Measurements from ENCODE around the gene ERVW-1.

ERVW-1 gene

DNA sequence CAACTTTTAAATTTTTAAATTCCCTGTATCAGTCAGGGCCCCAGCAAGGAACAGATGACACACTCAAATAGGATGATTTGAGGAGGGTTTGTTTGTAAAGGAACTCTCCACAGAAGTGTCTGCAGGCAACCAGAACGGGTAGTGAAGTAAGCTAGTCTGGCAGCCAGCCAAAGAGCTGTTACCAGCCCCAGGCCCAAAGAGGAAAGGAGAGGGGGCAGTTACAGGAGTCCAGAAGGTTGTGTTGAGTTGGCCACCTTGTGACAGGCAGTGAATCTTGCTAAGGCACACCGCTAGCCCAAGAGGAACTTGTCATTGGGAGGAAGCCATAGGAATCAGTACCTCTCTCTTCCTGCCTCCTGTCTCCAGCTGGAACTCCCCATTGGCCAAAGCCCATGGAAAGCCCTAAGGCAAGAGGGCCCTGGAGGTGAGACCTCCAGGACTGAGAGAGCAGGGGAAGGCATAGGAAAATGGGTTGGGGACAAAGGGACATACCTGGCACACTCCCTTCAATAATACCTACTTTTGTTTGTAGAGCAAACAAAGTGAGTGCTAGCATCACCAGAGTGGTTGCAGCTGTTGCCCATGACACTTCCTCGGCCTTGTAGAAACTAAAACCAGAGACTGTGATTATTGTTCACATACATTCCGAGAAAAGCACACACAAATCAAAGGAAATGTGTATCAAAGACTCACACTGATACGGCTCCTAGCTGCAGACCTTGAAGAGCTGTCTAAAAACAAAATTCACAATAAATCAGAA, 55.9 kb downstream of the ERVW-1 start:
- DNase-seq: no peak

Measured in activated T-cell treated with anti-CD3 and anti-CD28 coated beads, Interleukin-2, amount 50 U/mL, for 1 hour (primary cell).